ENCODE measurements around the gene FAM161B. TPM values are rescaled to one million over a fixed set of nuclear protein-coding genes. Genes with fewer than 3 reads are reported as not detected.

FAM161B gene
- total RNA-seq (2.3 and 3.3 TPM in 2 replicates), polyA plus RNA-seq (0.77 and 2.0 TPM in 2 replicates)

DNA sequence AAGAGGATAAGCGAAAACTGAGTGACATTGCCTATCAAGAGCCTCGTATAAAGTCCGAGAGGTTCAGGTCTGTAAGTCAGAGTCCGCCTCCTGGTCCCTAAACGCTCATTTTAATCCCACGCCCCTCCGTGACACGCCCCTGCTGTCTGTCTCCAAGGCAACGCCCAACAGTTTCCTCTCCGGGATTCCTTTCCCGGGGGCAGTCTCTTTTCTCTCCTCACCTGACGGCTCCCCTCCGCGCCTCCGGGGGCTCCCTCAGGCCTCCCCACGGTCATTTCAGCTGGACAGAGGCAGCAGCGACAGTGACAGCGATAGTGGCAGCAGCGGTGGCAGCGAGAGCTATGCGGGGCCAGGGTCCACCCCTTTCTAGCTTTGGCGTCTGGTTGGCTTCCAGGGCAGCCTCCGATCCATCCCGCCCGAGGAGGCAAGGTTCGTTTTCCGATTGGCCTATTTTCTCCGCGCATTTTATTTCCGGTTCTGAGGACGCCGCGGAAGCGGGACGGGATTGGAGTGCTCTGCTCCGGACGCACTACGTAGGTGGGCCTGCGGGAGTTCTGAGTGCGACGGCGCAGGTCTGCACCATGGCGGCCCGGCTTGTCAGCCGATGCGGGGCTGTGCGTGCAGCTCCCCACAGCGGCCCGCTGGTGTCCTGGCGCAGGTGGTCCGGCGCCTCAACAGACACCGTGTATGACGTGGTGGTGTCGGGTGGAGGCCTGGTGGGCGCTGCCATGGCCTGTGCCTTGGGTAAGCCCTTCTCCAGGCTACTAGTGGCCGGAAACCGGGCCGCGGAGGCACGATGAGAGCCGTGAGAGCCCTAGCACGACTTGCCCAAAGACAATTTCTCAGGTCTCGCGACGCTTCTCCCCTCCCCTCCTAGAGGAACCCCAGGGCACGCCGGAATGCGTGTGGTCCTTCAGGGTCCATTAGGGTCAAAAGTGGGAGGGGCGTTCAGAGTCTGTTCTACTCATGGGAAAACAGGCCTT lies at the start of gene FAM161B, which contains the start of gene COQ6:
FAM161B (minus strand) TSS at position 343 of the 983 bp plus-strand sequence; CDS start at position 275, 68 bp downstream.
COQ6 (plus strand) TSS at position 551 of the 983 bp plus-strand sequence; CDS start at position 582, 31 bp downstream.
- peak within 1 kb of the TSS; percentile 65 for H3K4me3 ChIP-seq
- DNase-seq (ENCODE audit: low spot score), result peak; percentile 97
- TF ChIP-seq CTCF (IDR thresholded peaks at IDR 0.05; ENCODE audit: poor library complexity), result peak; percentile 25
- TF ChIP-seq EZH2phosphoT487 (IDR thresholded peaks at IDR 0.05; ENCODE audit: low read depth, severe bottlenecking, unreplicated experiment), result no peak
- H3K36me3 ChIP-seq (replicated peaks; ENCODE audit: insufficient read depth, low read depth), result no peaks in the 10 kb centered on the region
- no peaks in the 10 kb centered on the region for H3K27me3 ChIP-seq
- peak within 1 kb of the TSS; percentile 74 for H3K4me2 ChIP-seq
- H3K79me2 ChIP-seq, result peaks cover 15% of the 10 kb centered on the region
- no peaks in the 10 kb centered on the region for H4K20me1 ChIP-seq (ENCODE audit: insufficient read depth, poor library complexity, severe bottlenecking)
- H3K27ac ChIP-seq, result peak within 1 kb of the TSS; percentile 90
- H2AFZ ChIP-seq, result peak within 1 kb of the TSS; percentile 74
- no peaks in the 10 kb centered on the region for H3K9me3 ChIP-seq (ENCODE audit: low read depth)
- no peaks in the 10 kb centered on the region for H3K9me2 ChIP-seq (replicated peaks; ENCODE audit: insufficient read depth)
- H3K4me1 ChIP-seq (ENCODE audit: insufficient read depth), result peaks cover 6% of the 10 kb centered on the region
- under 1% methylated on average over 70 of the region's 70 CpGs for WGBS (ENCODE audit: low lambda C conversion rate, missing lambda C conversion rate)

GRCh38 chr14:73998726-73999125 lies 48.8 kb upstream of the FAM161B start:
- peak overlapping the region; percentile 72 for H3K27ac ChIP-seq
- peak overlapping the region; percentile 55 for H3K4me2 ChIP-seq
- H3K36me3 ChIP-seq (replicated peaks; ENCODE audit: insufficient read depth, low read depth), result no peaks in the 10 kb centered on the region

DNA sequence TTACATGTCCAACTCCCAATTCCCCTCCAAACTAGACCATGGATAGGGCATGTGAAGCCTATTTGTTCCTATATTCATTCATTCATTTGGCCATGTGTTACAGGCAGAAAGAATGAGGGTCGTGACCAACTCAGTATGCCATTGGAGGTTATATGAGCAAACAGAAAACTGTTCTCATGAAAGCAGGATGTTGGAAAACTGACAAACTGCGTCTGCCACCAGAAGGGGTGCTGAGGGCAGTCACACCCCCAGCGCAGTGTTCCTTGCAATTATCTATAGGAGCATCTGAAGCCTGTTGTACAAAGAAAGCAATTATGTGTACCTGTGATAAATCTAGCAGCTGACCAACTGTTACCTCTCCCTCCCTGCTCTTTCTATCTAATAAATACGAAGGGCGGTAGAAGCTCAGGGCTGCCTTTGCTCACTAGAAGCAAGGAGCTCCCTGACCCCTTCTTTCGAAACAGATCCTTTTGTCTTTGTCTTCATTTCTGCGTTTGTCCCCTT lies 48.1 kb upstream of the FAM161B start:
- H2AFZ ChIP-seq, result no peak overlapping the region
- H3K4me1 ChIP-seq (ENCODE audit: insufficient read depth), result peaks cover 5% of the 10 kb centered on the region
- peaks cover 16% of the 10 kb centered on the region for H3K79me2 ChIP-seq
- H4K20me1 ChIP-seq (ENCODE audit: insufficient read depth, poor library complexity, severe bottlenecking), result no peaks in the 10 kb centered on the region
- H3K27ac ChIP-seq, result peak overlapping the region; percentile 72
- no peaks in the 10 kb centered on the region for H3K27me3 ChIP-seq
- H3K4me3 ChIP-seq, result no peak overlapping the region
- no peak for DNase-seq (ENCODE audit: low spot score)
- H3K9me3 ChIP-seq (ENCODE audit: low read depth), result no peaks in the 10 kb centered on the region
- H3K9me2 ChIP-seq (replicated peaks; ENCODE audit: insufficient read depth), result no peaks in the 10 kb centered on the region
- 67% methylated on average over 7 of the region's 7 CpGs for WGBS (ENCODE audit: low lambda C conversion rate, missing lambda C conversion rate)
- no peaks in the 10 kb centered on the region for H3K36me3 ChIP-seq (replicated peaks; ENCODE audit: insufficient read depth, low read depth)
- peak overlapping the region; percentile 55 for H3K4me2 ChIP-seq
- TF ChIP-seq CTCF (IDR thresholded peaks at IDR 0.05; ENCODE audit: poor library complexity) (no peak), EZH2phosphoT487 (IDR thresholded peaks at IDR 0.05; ENCODE audit: low read depth, severe bottlenecking, unreplicated experiment) (no peak), EZH2 (IDR thresholded peaks at IDR 0.05; ENCODE audit: borderline replicate concordance) (no peak)

More at GRCh38 chr14:73998726-73999125, 48.8 kb upstream of the FAM161B start:
- Histone ChIP-seq H3K9me2 (replicated peaks; ENCODE audit: insufficient read depth) (no peaks in the 10 kb centered on the region), H4K20me1 (ENCODE audit: insufficient read depth, poor library complexity, severe bottlenecking) (no peaks in the 10 kb centered on the region), H3K79me2 (peaks cover 13% of the 10 kb centered on the region), H2AFZ (no peak overlapping the region), H3K9me3 (ENCODE audit: low read depth) (no peaks in the 10 kb centered on the region), H3K4me3 (no peak overlapping the region), H3K4me1 (ENCODE audit: insufficient read depth) (peaks cover 5% of the 10 kb centered on the region), H3K27me3 (no peaks in the 10 kb centered on the region)
- no peak for DNase-seq (ENCODE audit: low spot score)
- 67% methylated on average over 2 of the region's 2 CpGs for whole genome bisulfite sequencing (ENCODE audit: low lambda C conversion rate, missing lambda C conversion rate)
- TF ChIP-seq CTCF (IDR thresholded peaks at IDR 0.05; ENCODE audit: poor library complexity) (no peak), EZH2 (IDR thresholded peaks at IDR 0.05; ENCODE audit: borderline replicate concordance) (no peak)

Measured in hepatocyte (in vitro differentiated cells).